Activated CD4-positive, alpha-beta memory T cell treated with anti-CD3 and anti-CD28 coated beads for 36 hours (primary cell): Measurements from ENCODE around the gene AMDHD2. TPM values are rescaled to one million over a fixed set of nuclear protein-coding genes. Genes with fewer than 3 reads are reported as not detected.

ENCODE experiments used
- CTCF ChIA-PET: fragments of 350-600 bp; sonication (Branson Sonifier 250); formaldehyde crosslinking; loops from one replicate; lab custom pipeline; 2021; ENCODE audit warnings: antibody characterized with exemption, inconsistent platforms; lab: Charles Lee
- POLR2A ChIA-PET: fragments of 350-600 bp; sonication (Branson Sonifier 250); formaldehyde crosslinking; loops from one replicate; lab custom pipeline; 2021; ENCODE audit warnings: antibody characterized with exemption; lab: Charles Lee
- DNase-seq: peaks from one replicate; pipeline ENCODE4 v3.0.0-alpha.2; 2020
- H3K27ac Mint-ChIP-seq: one replicate; pipeline ENCODE4 v1.8.0; 2021; ENCODE audit warnings: mixed read lengths
- H3K27me3 Mint-ChIP-seq: one replicate; pipeline ENCODE4 v1.8.0; 2021; ENCODE audit warnings: mixed read lengths
- H3K36me3 Mint-ChIP-seq: one replicate; pipeline ENCODE4 v1.8.0; 2021; ENCODE audit warnings: mixed read lengths
- H3K4me1 Mint-ChIP-seq: one replicate; pipeline ENCODE4 v1.8.0; 2021; ENCODE audit warnings: low read depth, mixed read lengths
- H3K4me3 Mint-ChIP-seq: one replicate; pipeline ENCODE4 v1.8.0; 2021; ENCODE audit warnings: mild to moderate bottlenecking, mixed read lengths
- H3K9me3 Mint-ChIP-seq: one replicate; pipeline ENCODE4 v1.8.0; 2021; ENCODE audit warnings: mixed read lengths
- intact Hi-C: fragments of 100-400 bp; cut with micrococcal nuclease; formaldehyde crosslinking; loops from one replicate; pipeline ENCODE4 v1.15.1; 2023
- total RNA-seq, 2 experiments: library from RNA; stranded (reverse); gene quantifications; one replicate each; pipeline ENCODE4 v1.2.3, GENCODE V29; 2021

AMDHD2 gene
- total RNA-seq, 2 experiments from 2014 or later = 28.3 to 30.5 TPM

GRCh38 chr16:2495041-2495440 is 25.1 kb upstream of the AMDHD2 start:
- POLR2A ChIA-PET = no interaction called here
- no peaks in the 10 kb centered on the region for H3K4me1 Mint-ChIP-seq
- no peaks in the 10 kb centered on the region for H3K9me3 Mint-ChIP-seq
- no peaks in the 10 kb centered on the region for H3K36me3 Mint-ChIP-seq
- H3K27ac Mint-ChIP-seq = no peak overlapping the region
- no peak for DNase-seq
- intact Hi-C loops = no loop called here
- CTCF ChIA-PET = interaction anchor here (1.6 kb wide), 1 partner anchor 355 kb away, joined by 3 read pairs; no protein-coding TSS in a partner anchor
- no peak overlapping the region for H3K4me3 Mint-ChIP-seq
- no peaks in the 10 kb centered on the region for H3K27me3 Mint-ChIP-seq

GRCh38 chr16:2496223-2497115 is 23.7 kb upstream of the AMDHD2 start:
- H3K9me3 Mint-ChIP-seq = no peaks in the 10 kb centered on the region
- intact Hi-C loops = no loop called here
- ChIA-PET CTCF (no interaction called here), POLR2A (no interaction called here)
- H3K27ac Mint-ChIP-seq = no peak overlapping the region
- no peak for DNase-seq
- H3K4me1 Mint-ChIP-seq = no peaks in the 10 kb centered on the region
- H3K27me3 Mint-ChIP-seq = no peaks in the 10 kb centered on the region
- H3K4me3 Mint-ChIP-seq = no peak overlapping the region
- no peaks in the 10 kb centered on the region for H3K36me3 Mint-ChIP-seq

GRCh38 chr16:2497116-2497630 is 23.0 kb upstream of the AMDHD2 start:
- ChIA-PET POLR2A (no interaction called here), CTCF (no interaction called here)
- Mint-ChIP-seq H3K27ac (no peak overlapping the region), H3K36me3 (no peaks in the 10 kb centered on the region), H3K9me3 (no peaks in the 10 kb centered on the region), H3K4me3 (no peak overlapping the region), H3K4me1 (no peaks in the 10 kb centered on the region), H3K27me3 (no peaks in the 10 kb centered on the region)
- DNase-seq = no peak
- intact Hi-C loops = no loop called here

GRCh38 chr16:2497695-2498484 is 22.3 kb upstream of the AMDHD2 start:
- CTCF ChIA-PET = no interaction called here
- POLR2A ChIA-PET = interaction anchor here (0.7 kb wide), 1 partner anchor 23 kb away, joined by 3 read pairs; the partner anchor contains the start of gene TBC1D24
- no peaks in the 10 kb centered on the region for H3K27me3 Mint-ChIP-seq
- H3K4me1 Mint-ChIP-seq = no peaks in the 10 kb centered on the region
- H3K4me3 Mint-ChIP-seq = no peak overlapping the region
- no peaks in the 10 kb centered on the region for H3K36me3 Mint-ChIP-seq
- no peak overlapping the region for H3K27ac Mint-ChIP-seq
- no peaks in the 10 kb centered on the region for H3K9me3 Mint-ChIP-seq
- DNase-seq = no peak
- intact Hi-C loops = no loop called here

- no peaks in the 10 kb centered on the region for H3K36me3 Mint-ChIP-seq
- H3K4me3 Mint-ChIP-seq = no peak overlapping the region
- intact Hi-C loops = no loop called here
- no peak overlapping the region for H3K27ac Mint-ChIP-seq
- no peaks in the 10 kb centered on the region for H3K27me3 Mint-ChIP-seq
- no peaks in the 10 kb centered on the region for H3K9me3 Mint-ChIP-seq
- no peaks in the 10 kb centered on the region for H3K4me1 Mint-ChIP-seq
- ChIA-PET POLR2A (interaction anchor here (0.7 kb wide), 1 partner anchor 24 kb away, joined by 3 read pairs; the partner anchor contains the start of gene TBC1D24), CTCF (no interaction called here)
- no peak for DNase-seq
Observed at GRCh38 chr16:2498531-2499253, 21.5 kb upstream of the AMDHD2 start.

GRCh38 chr16:2499454-2499853 is 20.7 kb upstream of the AMDHD2 start:
- H3K4me1 Mint-ChIP-seq = no peaks in the 10 kb centered on the region
- ChIA-PET POLR2A (no interaction called here), CTCF (interaction anchor here (1.0 to 2.9 kb wide), 2 partner anchors 40 to 305 kb away, joined by 3 to 21 read pairs; partner anchors contain the start of gene TEDC2)
- H3K27me3 Mint-ChIP-seq = no peaks in the 10 kb centered on the region
- no peaks in the 10 kb centered on the region for H3K9me3 Mint-ChIP-seq
- H3K27ac Mint-ChIP-seq = no peak overlapping the region
- H3K4me3 Mint-ChIP-seq = no peak overlapping the region
- H3K36me3 Mint-ChIP-seq = no peaks in the 10 kb centered on the region
- intact Hi-C loops = no loop called here
- DNase-seq = no peak

GRCh38 chr16:2499890-2500429 is 20.2 kb upstream of the AMDHD2 start:
- no peak overlapping the region for H3K27ac Mint-ChIP-seq
- no peak overlapping the region for H3K4me3 Mint-ChIP-seq
- H3K27me3 Mint-ChIP-seq = no peaks in the 10 kb centered on the region
- H3K4me1 Mint-ChIP-seq = no peaks in the 10 kb centered on the region
- ChIA-PET POLR2A (no interaction called here), CTCF (interaction anchor here (1.0 to 2.9 kb wide), 7 partner anchors 13 to 305 kb away, joined by 3 to 21 read pairs (median 5); partner anchors contain the start of genes ABCA3, CCNF and TEDC2)
- intact Hi-C loops = loop anchor here (2.0 to 10.0 kb wide), 2 partner anchors 159 to 305 kb away; partner anchors contain the start of genes ABCA3 and CASKIN1
- DNase-seq = no peak
- no peaks in the 10 kb centered on the region for H3K9me3 Mint-ChIP-seq
- H3K36me3 Mint-ChIP-seq = no peaks in the 10 kb centered on the region

- ChIA-PET POLR2A (no interaction called here), CTCF (interaction anchor here (0.8 to 2.9 kb wide), 25 partner anchors 8 to 306 kb away, joined by 3 to 21 read pairs (median 4); partner anchors contain the start of genes ABCA3, ATP6V0C, CCNF and CEMP1)
- no peak for DNase-seq
- intact Hi-C loops = loop anchor here (2.0 to 10.0 kb wide), 2 partner anchors 160 to 306 kb away; partner anchors contain the start of genes ABCA3 and CASKIN1
- Mint-ChIP-seq H3K4me1 (no peaks in the 10 kb centered on the region), H3K27me3 (no peaks in the 10 kb centered on the region), H3K4me3 (no peak overlapping the region), H3K36me3 (no peaks in the 10 kb centered on the region), H3K9me3 (no peaks in the 10 kb centered on the region), H3K27ac (no peak overlapping the region)
Observed at GRCh38 chr16:2500430-2500917, 19.7 kb upstream of the AMDHD2 start.

GRCh38 chr16:2500918-2501750 is 19.0 kb upstream of the AMDHD2 start:
- Mint-ChIP-seq H3K4me1 (no peaks in the 10 kb centered on the region), H3K27ac (no peak overlapping the region), H3K4me3 (no peak overlapping the region), H3K9me3 (no peaks in the 10 kb centered on the region), H3K36me3 (no peaks in the 10 kb centered on the region), H3K27me3 (no peaks in the 10 kb centered on the region)
- peak; percentile 85 for DNase-seq
- POLR2A ChIA-PET = interaction anchor here (1.1 kb wide), 1 partner anchor 31 kb away, joined by 3 read pairs; no protein-coding TSS in a partner anchor
- intact Hi-C loops = loop anchor here (2.0 to 10.0 kb wide), 2 partner anchors 160 to 306 kb away; partner anchors contain the start of genes ABCA3 and CASKIN1
- CTCF ChIA-PET = interaction anchor here (0.7 to 2.9 kb wide), 29 partner anchors 9 to 307 kb away, joined by 3 to 21 read pairs (median 4); partner anchors contain the start of genes ABCA3, ATP6V0C, CCNF and CEMP1
